PC-9 (cell line): ENCODE measurements around the gene UBE2E2. TPM values are rescaled to one million over a fixed set of nuclear protein-coding genes. Genes with fewer than 3 reads are reported as not detected.

Source experiments
- BruUV-seq: library from RNA; stranded (reverse); fragments of 400-500 nt; replicated peaks from 2 replicates; lab custom pipeline; 2021; lab: Mats Ljungman, UMichigan
- CTCF ChIA-PET: fragments of 300-600 bp; sonication (Branson Sonifier 250); formaldehyde crosslinking; loops from one replicate; lab custom pipeline; 2022; ENCODE audit warnings: antibody characterized with exemption; lab: Charles Lee
- POLR2A ChIA-PET: fragments of 300-600 bp; sonication (Branson Sonifier 250); formaldehyde crosslinking; loops from one replicate; lab custom pipeline; 2022; ENCODE audit warnings: antibody characterized with exemption; ENCODE audit not compliant: unreplicated experiment; lab: Charles Lee
- DNase-seq, 2 experiments: peaks; one replicate each; pipeline versions ENCODE4 v3.0.0 to v3.0.0-alpha.2; 2015 to 2022; ENCODE audit warnings: mixed read lengths in 1 of 2
- H2AFZ ChIP-seq: fragments of 200-600 bp; sonication (generic); 2 replicates; pipeline ENCODE4 v1.8.1; 2017; ENCODE audit warnings: antibody characterized with exemption
- H3F3A ChIP-seq: fragments of 200-600 bp; sonication (generic); 2 replicates; pipeline ENCODE4 v1.8.1; 2017; ENCODE audit warnings: antibody characterized with exemption, mild to moderate bottlenecking, low read depth; ENCODE audit not compliant: insufficient read depth
- H3K27ac ChIP-seq: fragments of 200-600 bp; sonication (generic); 2 replicates; pipeline ENCODE4 v1.6.1; 2016; ENCODE audit warnings: mixed run types
- H3K27me3 ChIP-seq: fragments of 200-600 bp; sonication (generic); 2 replicates; pipeline ENCODE4 v1.6.1; 2016; ENCODE audit warnings: low read depth, mixed run types; ENCODE audit not compliant: insufficient read depth
- H3K36me3 ChIP-seq: fragments of 200-600 bp; sonication (generic); 2 replicates; pipeline ENCODE4 v1.6.1; 2016; ENCODE audit warnings: low read depth, mixed run types
- H3K4me1 ChIP-seq: fragments of 200-600 bp; sonication (generic); replicated peaks from 2 replicates; pipeline ENCODE4 v1.6.1; 2016; ENCODE audit warnings: mixed run types; ENCODE audit not compliant: insufficient read depth
- H3K4me2 ChIP-seq: fragments of 200-600 bp; sonication (generic); 2 replicates; pipeline ENCODE4 v1.6.1; 2017; ENCODE audit warnings: mixed run types
- H3K4me3 ChIP-seq: fragments of 200-600 bp; sonication (generic); 2 replicates; pipeline ENCODE4 v1.6.1; 2016; ENCODE audit warnings: mixed run types
- H3K79me2 ChIP-seq: fragments of 200-600 bp; sonication (generic); 2 replicates; pipeline ENCODE4 v1.6.1; 2017; ENCODE audit warnings: low read depth, mixed run types
- H3K9me2 ChIP-seq: fragments of 200-600 bp; sonication (generic); 2 replicates; pipeline ENCODE4 v1.8.1; 2017; ENCODE audit warnings: mild to moderate bottlenecking; ENCODE audit not compliant: insufficient read depth
- H3K9me3 ChIP-seq: fragments of 200-600 bp; sonication (generic); 2 replicates; pipeline ENCODE4 v1.8.1; 2016; ENCODE audit warnings: low read depth; ENCODE audit not compliant: insufficient read depth
- H4K20me1 ChIP-seq: fragments of 200-600 bp; sonication (generic); 2 replicates; pipeline ENCODE4 v1.8.1; 2017; ENCODE audit not compliant: insufficient read depth
- EZH2 ChIP-seq: fragments of 200-600 bp; sonication (generic); IDR thresholded peaks from 2 replicates; pipeline ENCODE4 v1.8.0; 2017; ENCODE audit warnings: antibody characterized with exemption, low read depth
- intact Hi-C: fragments of 100-400 bp; cut with micrococcal nuclease; formaldehyde crosslinking; loops from one replicate; pipeline ENCODE4 v1.10.0; 2022; ENCODE audit not compliant: unreplicated experiment
- total RNA-seq: library from RNA; stranded (reverse); gene quantifications from 2 replicates; pipeline ENCODE4 v1.2.3, GENCODE V29; 2021
- TF ChIP-seq, protein P1 (sequence below): fragments of 200-600 bp; sonication (generic); conservative IDR thresholded peaks from 2 replicates; pipeline ENCODE4 v1.6.1; 2017; ENCODE audit warnings: mixed run types, antibody characterized with exemption, mild to moderate bottlenecking, moderate library complexity

UBE2E2 gene
- total RNA-seq, 1 experiment from 2014 or later: 48.7 TPM

DNA sequence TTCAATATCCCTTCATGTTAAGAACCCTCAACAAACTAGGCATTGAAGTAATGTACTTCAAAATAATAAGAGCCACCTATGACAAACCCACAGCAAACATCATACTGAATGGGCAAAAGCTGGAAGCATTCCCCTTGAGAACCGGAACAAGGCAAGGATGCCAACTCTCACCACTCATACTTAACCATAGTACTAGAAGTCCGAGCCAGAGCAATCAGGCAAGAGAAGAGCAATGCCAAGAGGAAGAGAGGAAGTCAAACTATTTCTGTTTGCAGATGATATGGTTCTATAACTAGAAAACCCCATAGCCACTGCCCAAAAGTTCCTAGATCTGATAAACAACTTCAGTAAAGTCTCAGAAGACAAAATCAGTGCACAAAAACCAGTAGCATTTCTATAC lies 161.9 kb downstream of the UBE2E2 start:
- TF ChIP-seq, protein P1, sequence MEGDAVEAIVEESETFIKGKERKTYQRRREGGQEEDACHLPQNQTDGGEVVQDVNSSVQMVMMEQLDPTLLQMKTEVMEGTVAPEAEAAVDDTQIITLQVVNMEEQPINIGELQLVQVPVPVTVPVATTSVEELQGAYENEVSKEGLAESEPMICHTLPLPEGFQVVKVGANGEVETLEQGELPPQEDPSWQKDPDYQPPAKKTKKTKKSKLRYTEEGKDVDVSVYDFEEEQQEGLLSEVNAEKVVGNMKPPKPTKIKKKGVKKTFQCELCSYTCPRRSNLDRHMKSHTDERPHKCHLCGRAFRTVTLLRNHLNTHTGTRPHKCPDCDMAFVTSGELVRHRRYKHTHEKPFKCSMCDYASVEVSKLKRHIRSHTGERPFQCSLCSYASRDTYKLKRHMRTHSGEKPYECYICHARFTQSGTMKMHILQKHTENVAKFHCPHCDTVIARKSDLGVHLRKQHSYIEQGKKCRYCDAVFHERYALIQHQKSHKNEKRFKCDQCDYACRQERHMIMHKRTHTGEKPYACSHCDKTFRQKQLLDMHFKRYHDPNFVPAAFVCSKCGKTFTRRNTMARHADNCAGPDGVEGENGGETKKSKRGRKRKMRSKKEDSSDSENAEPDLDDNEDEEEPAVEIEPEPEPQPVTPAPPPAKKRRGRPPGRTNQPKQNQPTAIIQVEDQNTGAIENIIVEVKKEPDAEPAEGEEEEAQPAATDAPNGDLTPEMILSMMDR: no peak
- TF ChIP-seq EZH2: no peak
- no peak for DNase-seq
- Histone ChIP-seq H3K4me2 (no peak overlapping the region), H3K36me3 (no peaks in the 10 kb centered on the region), H3K9me2 (no peaks in the 10 kb centered on the region), H4K20me1 (no peaks in the 10 kb centered on the region), H3K4me3 (no peak overlapping the region), H3K27me3 (no peaks in the 10 kb centered on the region), H3K27ac (no peak overlapping the region), H3K9me3 (no peaks in the 10 kb centered on the region), H3K79me2 (no peaks in the 10 kb centered on the region), H2AFZ (no peak overlapping the region), H3F3A (no peaks in the 10 kb centered on the region), H3K4me1 (no peaks in the 10 kb centered on the region)
- POLR2A ChIA-PET: no interaction called here
- CTCF ChIA-PET: no interaction called here
- intact Hi-C loops: no loop called here
- BruUV-seq: no TSS peak

DNA sequence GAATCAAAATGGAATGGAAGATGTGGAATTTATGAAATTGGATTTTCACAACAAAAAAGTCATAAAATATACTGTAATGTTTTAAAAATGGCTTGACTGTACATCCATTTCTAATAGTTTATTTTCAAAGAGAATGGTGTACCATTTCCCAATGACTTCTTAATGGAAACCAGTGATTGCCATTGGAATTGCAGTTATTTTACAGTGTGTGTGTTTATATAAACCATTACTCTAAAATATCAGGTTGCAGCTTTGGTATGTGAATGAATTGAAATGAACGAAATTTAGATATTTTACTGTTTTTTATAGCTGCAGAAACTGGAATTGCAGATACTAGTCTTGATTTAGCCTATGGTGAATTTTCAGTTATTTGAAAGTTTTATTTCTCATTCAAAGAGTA lies 165.6 kb downstream of the UBE2E2 start:
- Histone ChIP-seq H4K20me1 (no peaks in the 10 kb centered on the region), H3F3A (no peaks in the 10 kb centered on the region), H3K27ac (no peak overlapping the region), H3K4me3 (no peak overlapping the region), H3K9me2 (no peaks in the 10 kb centered on the region), H3K79me2 (no peaks in the 10 kb centered on the region), H3K4me1 (no peaks in the 10 kb centered on the region), H3K27me3 (no peaks in the 10 kb centered on the region), H3K4me2 (no peak overlapping the region), H2AFZ (no peak overlapping the region), H3K9me3 (no peaks in the 10 kb centered on the region), H3K36me3 (no peaks in the 10 kb centered on the region)
- ChIA-PET POLR2A (interaction anchor here (0.6 kb wide), 1 partner anchor 804 kb away, joined by 3 read pairs; no protein-coding TSS in a partner anchor), CTCF (no interaction called here)
- no TSS peak for BruUV-seq
- intact Hi-C loops: no loop called here
- TF ChIP-seq, protein P1: no peak
- TF ChIP-seq EZH2: no peak
- DNase-seq: no peak

DNA sequence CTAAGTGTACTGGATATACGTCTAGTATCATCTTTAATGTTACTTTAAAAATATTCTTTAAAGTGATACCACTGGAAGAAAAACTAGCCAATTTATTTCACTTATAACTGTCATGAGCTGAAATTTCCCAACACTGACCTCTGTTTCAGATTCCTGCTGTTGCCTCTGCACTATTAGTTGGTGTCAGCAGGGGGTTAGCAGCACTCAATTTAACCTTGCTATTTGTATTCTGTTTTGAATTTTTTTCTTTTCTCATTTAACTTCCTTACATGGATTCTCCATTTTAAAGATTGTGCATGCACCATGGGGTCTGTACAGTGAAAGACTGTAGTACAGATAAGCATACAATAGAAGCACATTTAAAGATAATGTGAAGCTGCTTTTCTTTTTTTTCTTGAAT lies 169.2 kb downstream of the UBE2E2 start:
- DNase-seq: no peak

More for the DNA sequence above, 169.2 kb downstream of the UBE2E2 start:
- ChIA-PET CTCF (no interaction called here), POLR2A (no interaction called here)
- no peak overlapping the region for H3K27ac ChIP-seq
- H3K27me3 ChIP-seq: no peaks in the 10 kb centered on the region
- BruUV-seq: no TSS peak
- no peaks in the 10 kb centered on the region for H3F3A ChIP-seq
- H4K20me1 ChIP-seq: no peaks in the 10 kb centered on the region
- H3K36me3 ChIP-seq: no peaks in the 10 kb centered on the region
- TF ChIP-seq, protein P1: no peak
- TF ChIP-seq EZH2: no peak
- H3K79me2 ChIP-seq: peaks cover 4% of the 10 kb centered on the region; the same call in 1 of the 2 replicates
- intact Hi-C loops: no loop called here
- no peaks in the 10 kb centered on the region for H3K4me1 ChIP-seq
- no peak overlapping the region for H3K4me2 ChIP-seq
- H3K4me3 ChIP-seq: no peak overlapping the region
- H2AFZ ChIP-seq: no peak overlapping the region
- H3K9me3 ChIP-seq: no peaks in the 10 kb centered on the region
- no peaks in the 10 kb centered on the region for H3K9me2 ChIP-seq
